H9 (cell line): ENCODE measurements around the gene ZNF784. TPM values are rescaled to one million over a fixed set of nuclear protein-coding genes. Genes with fewer than 3 reads are reported as not detected.

Source experiments
- DNase-seq: peaks from one replicate; pipeline ENCODE4 v3.0.0-alpha.2; 2017
- H2AFZ ChIP-seq: one replicate; pipeline ENCODE4 v1.6.1; 2013; ENCODE audit warnings: mild to moderate bottlenecking, low read length, control low read depth, moderate library complexity
- H2AK5ac ChIP-seq: 2 replicates; pipeline ENCODE4 v1.6.1; 2013; ENCODE audit warnings: low read length, control low read depth, mixed read lengths; ENCODE audit not compliant: insufficient read length
- H2BK120ac ChIP-seq: one replicate; pipeline ENCODE4 v1.6.1; 2013; ENCODE audit warnings: low read depth, mild to moderate bottlenecking, low read length, control low read depth, inconsistent platforms; ENCODE audit not compliant: poor library complexity, severe bottlenecking
- H2BK12ac ChIP-seq: 2 replicates; pipeline ENCODE4 v1.6.1; 2013; ENCODE audit warnings: low read length, control low read depth, mixed read lengths, low read depth; ENCODE audit not compliant: insufficient read length
- H2BK15ac ChIP-seq: 2 replicates; pipeline ENCODE4 v1.6.1; 2013; ENCODE audit warnings: low read depth, low read length, control low read depth
- H2BK20ac ChIP-seq: one replicate; pipeline ENCODE4 v1.6.1; 2013; ENCODE audit warnings: low read depth, mild to moderate bottlenecking, low read length, control low read depth, inconsistent platforms; ENCODE audit not compliant: poor library complexity, severe bottlenecking
- H2BK5ac ChIP-seq: 2 replicates; pipeline ENCODE4 v1.6.1; 2013; ENCODE audit warnings: low read length, control low read depth, mixed read lengths; ENCODE audit not compliant: insufficient read length
- H3K14ac ChIP-seq: 2 replicates; pipeline ENCODE4 v1.6.1; 2013; ENCODE audit warnings: low read length, control low read depth; ENCODE audit not compliant: insufficient read depth
- H3K18ac ChIP-seq: 2 replicates; pipeline ENCODE4 v1.6.1; 2013; ENCODE audit warnings: low read depth, mild to moderate bottlenecking, mixed read lengths, low read length, control low read depth; ENCODE audit not compliant: insufficient read length
- H3K23ac ChIP-seq: 2 replicates; pipeline ENCODE4 v1.6.1; 2013; ENCODE audit warnings: low read length, control low read depth, mixed read lengths, low read depth; ENCODE audit not compliant: insufficient read length
- H3K23me2 ChIP-seq: 2 replicates; pipeline ENCODE4 v1.6.1; 2013; ENCODE audit warnings: low read depth, mild to moderate bottlenecking, mixed read lengths, low read length, control low read depth; ENCODE audit not compliant: insufficient read length, poor library complexity, severe bottlenecking
- H3K27ac ChIP-seq: 2 replicates; pipeline ENCODE4 v1.5.1; 2013; ENCODE audit warnings: low read length, control low read depth, mixed read lengths, low read depth; ENCODE audit not compliant: insufficient read length
- H3K27me3 ChIP-seq: 2 replicates; pipeline ENCODE4 v1.6.1; 2013; ENCODE audit warnings: low read length, control low read depth, inconsistent platforms; ENCODE audit not compliant: insufficient read depth
- H3K4ac ChIP-seq: 2 replicates; pipeline ENCODE4 v1.6.1; 2013; ENCODE audit warnings: low read depth, mild to moderate bottlenecking, control low read depth, inconsistent platforms, low read length, moderate library complexity
- H3K4me1 ChIP-seq: 2 replicates; pipeline ENCODE4 v1.6.1; 2013; ENCODE audit warnings: low read length, control low read depth, inconsistent platforms; ENCODE audit not compliant: insufficient read depth
- H3K4me2 ChIP-seq: 2 replicates; pipeline ENCODE4 v1.6.1; 2013; ENCODE audit warnings: low read length, control low read depth, mixed read lengths; ENCODE audit not compliant: insufficient read length, insufficient read depth
- H3K56ac ChIP-seq: 2 replicates; pipeline ENCODE4 v1.6.1; 2013; ENCODE audit warnings: low read depth, mild to moderate bottlenecking, mixed read lengths, low read length, control low read depth; ENCODE audit not compliant: insufficient read length
- H3K79me1 ChIP-seq: 2 replicates; pipeline ENCODE4 v1.6.1; 2013; ENCODE audit warnings: low read depth, mild to moderate bottlenecking, moderate library complexity, low read length, control low read depth, inconsistent platforms; ENCODE audit not compliant: insufficient read depth, poor library complexity, severe bottlenecking
- H3K79me2 ChIP-seq: 2 replicates; pipeline ENCODE4 v1.6.1; 2013; ENCODE audit warnings: low read length, control low read depth, inconsistent platforms; ENCODE audit not compliant: insufficient read depth
- H3K9ac ChIP-seq: 2 replicates; pipeline ENCODE4 v1.6.1; 2013; ENCODE audit warnings: low read length, control low read depth, mixed read lengths; ENCODE audit not compliant: insufficient read length; ENCODE audit errors: extremely low read depth
- H3K9me3 ChIP-seq: one replicate; pipeline ENCODE4 v1.6.1; 2013; ENCODE audit warnings: low read depth, low read length, inconsistent platforms; ENCODE audit not compliant: control insufficient read depth
- H3T11ph ChIP-seq: one replicate; pipeline ENCODE4 v1.6.1; 2013; ENCODE audit warnings: mild to moderate bottlenecking, low read length, control low read depth, inconsistent platforms
- H4K20me1 ChIP-seq: one replicate; pipeline ENCODE4 v1.6.1; 2013; ENCODE audit not compliant: control insufficient read depth, insufficient read length, insufficient read depth
- H4K5ac ChIP-seq: 2 replicates; pipeline ENCODE4 v1.6.1; 2013; ENCODE audit warnings: low read depth, mild to moderate bottlenecking, mixed read lengths, low read length, control low read depth; ENCODE audit not compliant: insufficient read length
- H4K8ac ChIP-seq: replicated peaks from 2 replicates; pipeline ENCODE4 v1.6.1; 2013; ENCODE audit warnings: low read length, control low read depth, mixed read lengths, low read depth; ENCODE audit not compliant: insufficient read length
- H4K91ac ChIP-seq: 2 replicates; pipeline ENCODE4 v1.6.1; 2013; ENCODE audit warnings: low read depth, mild to moderate bottlenecking, moderate library complexity, mixed read lengths, low read length, control low read depth; ENCODE audit not compliant: insufficient read length
- H3K27ac Mint-ChIP-seq, 3 experiments: 2 replicates in 2 of 3; 3 replicates in 1 of 3; pipeline ENCODE4 v1.8.0; 2020 to 2021; ENCODE audit warnings: mixed read lengths in 3 of 3, mild to moderate bottlenecking in 1 of 3, moderate library complexity in 1 of 3
- H3K27me3 Mint-ChIP-seq: 2 replicates; pipeline ENCODE4 v1.8.0; 2021; ENCODE audit warnings: low read depth, mild to moderate bottlenecking, moderate library complexity, mixed read lengths
- H3K36me3 Mint-ChIP-seq, 3 experiments: 2 replicates in 2 of 3; 3 replicates in 1 of 3; pipeline ENCODE4 v1.8.0; 2020 to 2021; ENCODE audit warnings: low read depth in 3 of 3, mixed read lengths in 3 of 3; ENCODE audit not compliant: insufficient read depth in 1 of 3
- H3K4me1 Mint-ChIP-seq, 2 experiments: 2 replicates each; pipeline ENCODE4 v1.8.0; 2020; ENCODE audit warnings: mixed read lengths in 2 of 2
- H3K4me3 Mint-ChIP-seq, 2 experiments: 2 replicates in 1 of 2; 3 replicates in 1 of 2; pipeline ENCODE4 v1.8.0; 2020 to 2021; ENCODE audit warnings: mild to moderate bottlenecking in 2 of 2, mixed read lengths in 2 of 2, moderate library complexity in 1 of 2
- H3K9me3 Mint-ChIP-seq, 2 experiments: 2 replicates in 1 of 2; 3 replicates in 1 of 2; pipeline ENCODE4 v1.8.0; 2020; ENCODE audit warnings: mild to moderate bottlenecking in 2 of 2, mixed read lengths in 2 of 2, moderate library complexity in 1 of 2
- CTCF ChIP-seq: fragments of 200-600 bp; sonication (generic); conservative IDR thresholded peaks from 3 replicates; pipeline ENCODE4 v1.8.0; 2021; ENCODE audit warnings: antibody characterized with exemption, mild to moderate bottlenecking
- WGBS: extraction: QIAGEN DNeasy Blood & Tissue Kit; methylation state at CpG from one replicate; pipeline ENCODE4 v1.1.7; 2013; ENCODE audit warnings: missing lambda C conversion rate, low lambda C conversion rate, mixed read lengths; ENCODE audit not compliant: insufficient read length; ENCODE audit errors: extremely low coverage; 5-methylcytosine and 5-hydroxymethylcytosine counted together
- total RNA-seq: library from RNA; stranded (reverse); gene quantifications from 2 replicates; pipeline ENCODE4 v1.2.1, GENCODE V29; 2021

ZNF784 gene
- total RNA-seq, 1 experiment from 2014 or later: 10.7 TPM

GRCh38 chr19:55597501-55597921 lies 26.9 kb downstream of the ZNF784 start:
- H2AFZ ChIP-seq: no peak overlapping the region
- H3K27me3 ChIP-seq: no peaks in the 10 kb centered on the region
- peaks cover 2% of the 10 kb centered on the region; the same call in 1 of the 2 replicates for H3K4me1 ChIP-seq
- H3K9ac ChIP-seq: no peak overlapping the region
- no peak overlapping the region for H4K8ac ChIP-seq
- TF ChIP-seq CTCF: no peak
- no peak overlapping the region for H3K4ac ChIP-seq
- no peak overlapping the region for H3K56ac ChIP-seq
- no peak overlapping the region for H3K27ac ChIP-seq
- H2BK12ac ChIP-seq: no peak overlapping the region
- H3K27ac Mint-ChIP-seq: peak overlapping the region in 1 of 3 experiments; percentile 86; a peak in 1 of 7 replicates
- H3K4me2 ChIP-seq: peak overlapping the region; percentile 23
- H3K23me2 ChIP-seq: no peaks in the 10 kb centered on the region
- no peaks in the 10 kb centered on the region for H3K79me1 ChIP-seq
- H3K23ac ChIP-seq: no peak overlapping the region
- peaks cover 19 to 29% of the 10 kb centered on the region in 2 experiments for H3K4me1 Mint-ChIP-seq
- H3K27me3 Mint-ChIP-seq: no peaks in the 10 kb centered on the region
- no peak overlapping the region for H2BK20ac ChIP-seq
- H3K18ac ChIP-seq: no peak overlapping the region
- no peaks in the 10 kb centered on the region for H3K79me2 ChIP-seq
- H4K91ac ChIP-seq: no peak overlapping the region
- no peaks in the 10 kb centered on the region for H3K9me3 ChIP-seq
- H2BK5ac ChIP-seq: no peak overlapping the region
- peaks cover 28 to 32% (median 32%) of the 10 kb centered on the region in 3 experiments; a peak in 6 of 7 replicates for H3K36me3 Mint-ChIP-seq
- no peak overlapping the region for H2BK120ac ChIP-seq
- no peaks in the 10 kb centered on the region for H4K20me1 ChIP-seq
- WGBS: no CpG with 5 or more reads among the region's 30 CpGs
- no peak overlapping the region for H3T11ph ChIP-seq
- no peak overlapping the region for H4K5ac ChIP-seq
- no peak overlapping the region for H3K14ac ChIP-seq
- DNase-seq: peak; percentile 39
- H3K9me3 Mint-ChIP-seq: peaks cover 0 to 2% of the 10 kb centered on the region in 2 experiments; a peak in 1 of 5 replicates
- peak overlapping the region in 1 of 2 experiments; percentile 61; a peak in 2 of 5 replicates for H3K4me3 Mint-ChIP-seq
- H2AK5ac ChIP-seq: no peak overlapping the region
- no peak overlapping the region for H2BK15ac ChIP-seq
